ENCODE results near the gene KRTAP5-8. TPM values are rescaled to one million over a fixed set of nuclear protein-coding genes. Genes with fewer than 3 reads are reported as not detected.

Gene KRTAP5-8
- total RNA-seq, 4 donors from 2014 or later, result 0.82 TPM; not detected in 3

Other genes with a start within 250 kb of the KRTAP5-8 start
- gene DHCR7, start 89.6 kb upstream of the KRTAP5-8 start, total RNA-seq, result 1 to 10 TPM; 2.5 to 7.3 (median 5.9) TPM
- 10 to 100 TPM; 10.5 to 27.1 (median 16.0) TPM for gene NADSYN1, start 84.8 kb upstream of the KRTAP5-8 start, total RNA-seq
- not detected for gene KRTAP5-7, start 10.8 kb upstream of the KRTAP5-8 start, total RNA-seq
- gene KRTAP5-9, start 10.4 kb downstream of the KRTAP5-8 start, total RNA-seq, result not detected
- not detected for gene KRTAP5-10, start 27.5 kb downstream of the KRTAP5-8 start, total RNA-seq
- gene KRTAP5-11, start 44.9 kb downstream of the KRTAP5-8 start, total RNA-seq, result not detected

Data from gastrocnemius medialis (tissue), 4 donors.